NCI-H446 treated with DMSO at 0.1 percent for 48 hours (cell line): ENCODE measurements around the gene IKZF3.
A peak's percentile ranks its signal among the peaks of the same experiment; 100 is the strongest.
"Not testable (repeated sequence)": the region's sequence is repeated elsewhere in the genome, so short reads cannot be mapped to it uniquely, and the experiment has no call there.

ENCODE experiments used
- DNase-seq: peaks from one replicate; lab custom pipeline; 2025; lab: John Stamatoyannopoulos, UW

IKZF3 gene

DNA sequence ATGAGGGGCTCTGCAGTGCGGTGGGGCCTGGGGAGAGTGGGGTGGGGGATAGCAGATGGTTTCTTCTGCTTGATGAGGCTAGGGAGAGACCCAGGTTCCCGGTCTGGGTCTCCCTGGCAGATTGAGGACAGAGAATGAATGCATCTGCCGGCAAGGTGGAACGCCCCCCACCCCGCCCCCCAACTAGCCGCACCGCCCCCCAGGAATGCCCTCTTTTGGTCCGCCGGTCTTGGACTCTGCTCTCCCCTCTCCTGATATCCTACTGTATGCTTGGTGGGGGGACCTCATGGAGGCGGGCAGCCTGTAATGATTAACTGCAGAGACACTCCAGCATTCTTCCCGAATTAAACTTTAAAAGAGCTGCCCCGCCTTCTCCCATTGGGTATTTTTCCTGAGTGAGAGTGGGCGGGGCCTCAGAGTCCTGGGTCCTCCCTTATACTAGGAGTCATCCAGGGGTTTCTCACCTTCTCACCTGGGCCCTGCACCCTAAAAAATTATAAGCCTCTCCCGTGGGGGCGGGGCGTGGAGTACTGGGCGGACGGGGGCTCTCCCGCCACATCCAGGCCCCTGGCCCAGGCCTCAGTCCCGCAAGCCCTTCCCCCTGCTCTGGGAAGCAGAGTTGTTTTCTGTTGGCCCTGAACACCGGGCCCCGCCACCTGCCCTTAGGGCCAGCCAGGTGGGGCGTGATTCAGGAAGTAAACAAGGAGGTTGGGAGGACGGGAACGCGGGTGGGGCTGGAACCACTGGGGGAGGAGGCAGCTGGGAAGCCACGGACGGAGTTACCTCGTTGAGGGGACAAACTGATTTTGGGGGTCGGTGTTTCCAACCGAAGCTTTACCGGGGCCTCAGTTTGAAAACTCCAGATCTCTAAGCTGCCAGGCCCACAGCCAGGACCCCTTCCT is 124.9 kb downstream of the IKZF3 start:
- DNase-seq: no peak

DNA sequence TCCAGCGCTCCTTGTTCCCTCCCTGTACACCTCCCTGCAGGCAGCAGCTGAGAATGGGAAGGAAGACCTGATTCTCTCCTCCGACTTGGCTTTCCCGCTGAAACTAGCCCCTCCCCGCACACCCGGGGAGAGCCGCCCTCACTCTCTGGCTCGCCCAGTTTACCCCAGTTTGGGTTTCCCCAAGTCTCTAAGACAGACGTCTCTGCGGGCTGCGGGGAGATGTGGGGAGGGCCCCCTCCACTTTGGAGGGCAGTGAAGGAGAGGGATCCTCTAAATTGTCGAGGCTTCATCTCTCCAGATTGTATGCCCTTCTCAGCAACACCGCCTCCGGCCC is 125.6 kb downstream of the IKZF3 start:
- DNase-seq: no peak

DNA sequence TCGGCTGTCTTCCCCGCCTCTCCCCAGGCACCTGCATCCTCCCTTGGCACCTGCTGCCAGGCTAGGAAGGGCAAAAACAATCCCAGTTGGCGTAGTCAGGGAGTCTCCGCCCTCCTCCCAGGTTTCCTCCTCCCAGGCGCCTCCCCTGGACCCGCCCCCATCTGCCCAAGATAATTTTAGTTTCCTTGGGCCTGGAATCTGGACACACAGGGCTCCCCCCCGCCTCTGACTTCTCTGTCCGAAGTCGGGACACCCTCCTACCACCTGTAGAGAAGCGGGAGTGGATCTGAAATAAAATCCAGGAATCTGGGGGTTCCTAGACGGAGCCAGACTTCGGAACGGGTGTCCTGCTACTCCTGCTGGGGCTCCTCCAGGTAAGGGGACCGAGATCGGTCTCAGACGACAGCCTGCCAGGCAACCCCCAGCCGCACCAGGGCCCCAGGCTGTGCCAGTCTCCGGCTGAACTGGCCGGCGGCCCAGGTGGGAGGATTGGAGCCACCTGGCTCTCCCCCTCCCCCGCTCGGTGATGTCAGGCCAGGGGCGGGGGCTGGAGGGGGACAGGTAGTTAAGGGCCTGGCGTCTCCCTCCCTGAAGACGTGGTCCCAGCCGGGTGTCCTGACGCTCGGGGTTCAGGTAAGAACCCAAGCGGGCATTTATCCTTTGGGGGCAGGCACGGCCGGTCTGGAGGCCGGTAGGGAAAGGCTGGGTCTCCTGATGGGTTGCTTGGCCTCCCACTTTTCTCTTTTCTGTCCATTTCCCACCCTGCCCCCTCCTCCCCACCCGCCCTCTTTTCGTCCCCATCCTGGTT is 126.1 kb downstream of the IKZF3 start, which contains the start of gene GRB7:
TSS of gene GRB7 (plus strand) at position 179 of the 808 bp plus-strand sequence. CDS start 4,364 bp downstream, outside the sequence.
- no peak for DNase-seq

DNA sequence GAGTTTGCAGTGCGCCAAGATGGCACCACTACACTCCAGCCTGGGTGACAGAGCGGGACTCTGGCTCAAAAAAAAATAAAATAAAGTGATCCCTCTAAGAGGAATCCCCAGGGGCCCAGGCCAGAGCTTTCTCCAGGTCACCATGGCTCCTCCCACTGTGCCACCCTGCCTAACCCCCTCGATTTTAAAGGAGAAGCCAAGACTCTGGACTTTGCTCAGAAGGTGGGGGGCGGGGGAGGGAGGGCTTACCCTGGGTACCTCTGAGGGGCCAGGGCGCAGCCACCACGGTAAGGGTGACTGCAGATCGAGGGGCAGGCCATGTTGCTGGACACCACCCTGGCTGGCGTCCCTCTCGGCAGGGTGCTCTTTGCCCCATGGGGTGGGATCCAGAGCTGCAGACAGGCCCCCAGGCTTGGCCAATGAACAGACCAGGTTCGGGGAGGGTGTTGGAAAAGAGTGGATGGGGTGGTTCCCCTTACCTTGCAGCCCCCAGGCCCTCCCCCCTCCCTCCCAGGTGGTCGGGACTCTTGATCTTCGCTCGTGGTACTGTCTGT is 126.8 kb downstream of the IKZF3 start:
- no peak for DNase-seq

DNA sequence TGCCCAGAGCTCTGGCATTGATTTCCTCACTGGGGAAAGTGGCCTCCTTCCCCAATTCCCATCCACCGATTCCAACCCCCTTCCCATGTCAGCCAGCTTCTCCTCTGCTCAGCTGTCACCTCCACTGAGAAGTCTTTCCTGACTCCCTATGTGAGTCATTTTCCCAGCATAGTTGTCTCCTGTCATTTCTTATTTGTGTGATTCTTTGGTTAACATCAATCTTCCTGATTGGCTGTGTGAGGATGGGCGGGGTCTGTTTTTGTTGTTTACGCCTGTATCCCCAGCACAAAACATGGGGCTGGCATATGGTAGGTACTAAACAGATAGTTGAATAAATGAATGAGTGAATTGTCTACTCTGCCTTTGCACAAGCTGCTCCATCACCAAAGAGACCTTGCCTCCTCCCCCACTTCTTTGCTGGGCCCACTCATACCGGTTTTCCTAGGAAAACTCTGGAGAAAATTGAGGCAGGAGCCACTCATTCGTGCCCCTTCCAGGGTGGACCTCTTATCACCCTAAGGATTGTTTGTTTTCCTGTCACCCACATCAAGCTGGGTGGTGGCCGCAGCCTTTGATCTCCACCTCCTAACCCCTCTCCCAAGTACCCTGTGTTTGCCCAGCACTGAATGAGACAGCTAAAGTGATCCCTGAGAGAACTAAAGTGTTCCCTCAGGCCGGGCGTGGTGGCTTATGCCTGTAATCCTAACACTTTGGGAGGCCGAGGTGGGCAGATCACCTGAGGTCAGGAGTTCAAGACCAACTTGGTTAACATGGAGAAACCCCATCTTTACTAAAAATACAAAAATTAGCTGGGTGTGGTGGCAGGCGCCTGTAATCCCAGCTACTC is 127.6 kb downstream of the IKZF3 start:
- no peak for DNase-seq

DNA sequence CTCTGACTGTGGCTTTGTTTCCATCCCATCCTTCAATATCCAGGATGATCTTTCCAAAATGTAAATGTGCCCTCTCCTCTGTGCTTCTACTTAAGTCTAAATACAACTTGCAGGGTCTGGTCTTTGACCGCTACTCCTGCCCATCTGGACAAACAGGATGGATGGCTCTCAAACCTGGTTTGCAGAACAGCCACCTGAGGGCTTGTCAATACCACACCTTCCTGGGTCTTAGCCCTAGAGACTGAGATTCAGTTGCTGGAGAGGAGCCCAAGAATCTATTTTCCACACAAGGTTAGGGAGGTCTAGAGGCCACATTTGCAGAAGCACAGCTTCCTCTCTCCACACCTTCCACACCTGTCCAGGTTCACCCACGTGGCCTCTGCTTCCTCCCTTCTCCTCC is 128.2 kb downstream of the IKZF3 start:
- DNase-seq: no peak

DNA sequence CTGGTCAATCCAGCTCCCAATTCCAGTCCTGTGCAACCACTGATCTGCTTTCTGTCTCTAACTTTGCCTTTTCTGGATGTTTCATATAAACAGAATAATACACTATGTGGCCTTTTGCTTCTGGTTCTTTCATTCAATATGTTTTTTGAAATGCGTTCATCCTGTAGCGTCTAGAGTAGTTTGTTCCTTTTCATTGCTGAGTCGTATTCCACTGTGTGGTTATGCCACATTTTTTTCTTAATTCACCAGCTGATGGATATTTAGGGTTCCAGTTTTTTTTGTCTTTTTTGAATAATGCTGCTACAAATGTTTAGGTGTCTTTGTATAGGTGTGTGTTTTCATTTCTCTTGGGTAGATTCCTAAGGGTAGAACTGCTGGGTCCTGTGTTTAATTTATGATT is 131.5 kb downstream of the IKZF3 start:
- no peak for DNase-seq

DNA sequence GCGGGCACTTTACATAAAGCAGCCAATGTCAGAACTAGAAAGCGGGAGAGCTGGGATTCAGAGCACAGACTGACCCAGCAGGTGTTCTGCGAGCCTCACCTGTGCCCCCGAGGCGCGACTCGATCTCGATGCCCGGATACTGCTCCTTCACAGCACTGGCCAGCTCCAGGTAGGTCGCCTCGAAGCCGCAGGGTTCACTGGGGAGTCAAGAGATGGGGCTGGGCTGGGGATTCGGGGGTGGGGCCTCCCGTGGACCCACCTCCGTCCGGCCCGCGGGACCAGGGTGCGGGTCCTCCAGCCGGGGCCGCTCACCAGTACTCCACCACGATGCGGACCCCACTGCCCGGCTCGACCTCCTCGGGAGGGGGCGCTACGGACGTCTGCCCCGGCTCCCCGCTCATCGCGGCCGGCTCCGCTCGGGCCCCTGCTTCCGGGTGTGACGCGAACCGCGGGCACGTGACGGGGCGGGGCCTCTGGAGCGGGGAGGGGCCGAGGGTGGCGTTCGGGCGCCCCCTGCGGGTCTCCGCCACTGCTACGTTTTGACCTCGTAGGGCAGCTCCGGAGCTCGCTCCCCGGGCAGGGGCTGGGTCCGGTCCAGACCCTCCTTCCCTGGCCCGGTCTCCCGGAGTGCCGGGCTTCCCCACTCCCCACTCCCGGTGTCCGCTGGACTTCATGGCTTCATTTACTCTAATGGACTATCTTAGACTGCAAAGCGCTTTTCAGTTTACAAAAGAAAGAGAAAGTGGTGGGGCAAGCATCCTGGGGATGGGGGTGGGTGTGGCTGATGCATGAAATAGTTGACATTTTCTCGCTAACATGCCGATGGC is 133.8 kb downstream of the IKZF3 start, which contains the start of gene MIEN1:
TSS of gene MIEN1 (minus strand) at position 438 of the 827 bp plus-strand sequence. CDS start at position 401, 37 bp downstream.
- DNase-seq: peak; percentile 40

DNA sequence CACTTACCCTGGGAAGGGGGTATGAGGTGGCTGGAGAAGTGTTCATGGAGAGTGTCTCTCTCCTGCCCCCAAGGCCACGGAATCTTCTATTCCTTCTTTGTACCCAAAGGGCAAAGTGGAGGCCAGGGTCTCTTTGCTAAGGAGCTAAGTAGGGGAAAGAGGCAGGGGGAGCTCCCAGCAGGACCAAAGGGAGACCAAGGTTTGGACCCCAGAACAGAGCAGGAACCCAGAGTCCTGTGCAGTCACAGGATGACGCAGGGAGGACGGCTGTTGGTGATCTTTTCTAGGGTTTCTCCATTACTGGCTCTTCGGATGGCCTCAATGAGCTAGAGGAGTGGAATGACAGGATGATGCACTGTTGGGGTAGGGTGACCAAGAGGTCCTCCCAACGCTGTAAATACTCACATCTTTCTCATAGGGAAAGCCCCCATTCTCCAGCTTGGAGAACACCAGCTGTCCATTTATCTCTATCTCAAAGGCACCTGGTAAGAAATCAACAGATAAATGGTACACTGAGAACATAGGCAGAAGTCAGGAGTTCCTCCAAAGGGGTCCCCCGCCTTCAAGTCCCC is 134.7 kb downstream of the IKZF3 start:
- DNase-seq: no peak

DNA sequence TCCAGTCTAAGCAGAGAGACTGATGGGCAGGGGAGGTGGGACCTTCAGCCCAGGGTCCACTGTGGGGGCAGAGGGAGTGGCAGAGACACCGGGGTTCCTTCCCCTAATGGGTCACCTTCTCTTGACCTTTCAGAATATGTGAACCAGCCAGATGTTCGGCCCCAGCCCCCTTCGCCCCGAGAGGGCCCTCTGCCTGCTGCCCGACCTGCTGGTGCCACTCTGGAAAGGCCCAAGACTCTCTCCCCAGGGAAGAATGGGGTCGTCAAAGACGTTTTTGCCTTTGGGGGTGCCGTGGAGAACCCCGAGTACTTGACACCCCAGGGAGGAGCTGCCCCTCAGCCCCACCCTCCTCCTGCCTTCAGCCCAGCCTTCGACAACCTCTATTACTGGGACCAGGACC is 136.6 kb downstream of the IKZF3 start:
- DNase-seq: no peak

DNA sequence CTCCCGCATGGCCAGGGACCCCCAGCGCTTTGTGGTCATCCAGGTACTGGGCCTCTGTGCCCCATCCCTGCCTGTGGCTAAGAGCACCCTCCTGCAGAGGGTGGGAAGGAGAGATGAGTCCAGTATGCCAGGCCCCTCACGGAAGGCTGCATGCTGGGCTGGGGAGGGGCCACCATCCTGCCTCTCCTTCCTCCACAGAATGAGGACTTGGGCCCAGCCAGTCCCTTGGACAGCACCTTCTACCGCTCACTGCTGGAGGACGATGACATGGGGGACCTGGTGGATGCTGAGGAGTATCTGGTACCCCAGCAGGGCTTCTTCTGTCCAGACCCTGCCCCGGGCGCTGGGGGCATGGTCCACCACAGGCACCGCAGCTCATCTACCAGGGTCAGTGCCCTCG is 137.5 kb downstream of the IKZF3 start:
- DNase-seq: no peak

DNA sequence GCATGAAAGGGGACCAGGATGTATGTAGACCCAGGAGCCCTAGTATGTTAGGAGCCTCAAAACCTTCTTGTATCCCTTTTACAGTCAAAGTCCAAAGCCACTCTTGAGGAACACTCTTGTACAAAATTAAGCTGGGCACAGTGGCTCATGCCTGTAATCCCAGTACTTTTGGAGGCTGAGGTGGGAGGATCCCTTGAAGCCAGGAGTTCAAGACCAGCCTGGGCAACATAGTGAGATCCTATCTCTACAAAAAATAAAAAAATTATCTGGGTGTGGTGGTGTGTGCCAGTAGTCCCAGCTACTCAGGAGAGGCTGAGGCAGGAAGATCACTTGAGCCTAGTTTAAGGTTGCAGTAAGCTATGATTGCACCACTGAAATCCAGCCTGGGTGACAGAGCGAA is 138.2 kb downstream of the IKZF3 start:
- DNase-seq: not testable (repeated sequence)

DNA sequence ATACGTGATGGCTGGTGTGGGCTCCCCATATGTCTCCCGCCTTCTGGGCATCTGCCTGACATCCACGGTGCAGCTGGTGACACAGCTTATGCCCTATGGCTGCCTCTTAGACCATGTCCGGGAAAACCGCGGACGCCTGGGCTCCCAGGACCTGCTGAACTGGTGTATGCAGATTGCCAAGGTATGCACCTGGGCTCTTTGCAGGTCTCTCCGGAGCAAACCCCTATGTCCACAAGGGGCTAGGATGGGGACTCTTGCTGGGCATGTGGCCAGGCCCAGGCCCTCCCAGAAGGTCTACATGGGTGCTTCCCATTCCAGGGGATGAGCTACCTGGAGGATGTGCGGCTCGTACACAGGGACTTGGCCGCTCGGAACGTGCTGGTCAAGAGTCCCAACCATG is 139.4 kb downstream of the IKZF3 start:
- no peak for DNase-seq

DNA sequence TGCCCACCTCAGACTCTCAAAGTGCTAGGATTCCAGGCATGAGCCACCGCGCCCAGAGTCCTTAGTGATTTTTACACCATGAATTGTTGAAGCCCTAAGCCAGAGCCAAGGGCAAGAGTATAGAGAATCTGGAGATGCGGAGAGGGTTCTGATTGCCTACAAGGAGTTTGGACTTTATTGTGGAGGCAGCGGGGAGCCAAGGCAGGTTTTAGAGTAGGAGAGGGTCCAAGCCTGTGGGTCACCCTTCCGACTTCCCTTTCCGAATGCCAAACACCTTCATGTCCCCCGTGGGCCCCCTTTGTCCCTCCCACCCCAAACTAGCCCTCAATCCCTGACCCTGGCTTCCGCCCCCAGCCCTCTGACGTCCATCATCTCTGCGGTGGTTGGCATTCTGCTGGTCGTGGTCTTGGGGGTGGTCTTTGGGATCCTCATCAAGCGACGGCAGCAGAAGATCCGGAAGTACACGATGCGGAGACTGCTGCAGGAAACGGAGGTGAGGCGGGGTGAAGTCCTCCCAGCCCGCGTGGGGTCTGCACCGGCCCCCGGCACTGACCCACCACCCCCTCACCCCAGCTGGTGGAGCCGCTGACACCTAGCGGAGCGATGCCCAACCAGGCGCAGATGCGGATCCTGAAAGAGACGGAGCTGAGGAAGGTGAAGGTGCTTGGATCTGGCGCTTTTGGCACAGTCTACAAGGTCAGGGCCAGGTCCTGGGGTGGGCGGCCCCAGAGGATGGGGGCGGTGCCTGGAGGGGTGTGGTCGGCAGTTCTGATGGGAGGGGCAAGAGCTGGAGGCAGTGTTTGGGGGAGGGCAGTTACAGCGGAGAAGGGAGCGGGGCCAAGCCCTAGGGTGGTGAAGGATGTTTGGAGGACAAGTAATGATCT is 140.9 kb downstream of the IKZF3 start:
- DNase-seq: no peak

DNA sequence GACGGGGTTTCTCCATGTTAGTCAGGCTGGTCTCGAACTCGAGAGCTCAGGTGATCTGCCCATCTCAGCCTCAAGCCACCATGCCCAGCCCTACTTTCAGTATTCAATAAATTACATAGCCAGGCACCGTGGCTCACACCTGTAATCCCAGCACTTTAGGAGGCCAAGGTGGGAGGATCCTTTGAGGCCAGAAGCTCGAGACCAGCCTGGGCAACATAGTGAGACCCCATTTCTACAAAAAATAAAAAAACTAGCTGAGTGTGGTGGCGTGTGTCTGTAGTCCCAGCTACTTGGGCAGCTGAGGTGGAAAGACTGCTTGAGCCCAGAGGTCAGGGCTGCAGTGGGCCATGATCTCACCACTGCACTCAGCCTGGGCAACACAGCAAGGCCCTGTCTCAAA is 142.0 kb downstream of the IKZF3 start:
- no peak for DNase-seq

DNA sequence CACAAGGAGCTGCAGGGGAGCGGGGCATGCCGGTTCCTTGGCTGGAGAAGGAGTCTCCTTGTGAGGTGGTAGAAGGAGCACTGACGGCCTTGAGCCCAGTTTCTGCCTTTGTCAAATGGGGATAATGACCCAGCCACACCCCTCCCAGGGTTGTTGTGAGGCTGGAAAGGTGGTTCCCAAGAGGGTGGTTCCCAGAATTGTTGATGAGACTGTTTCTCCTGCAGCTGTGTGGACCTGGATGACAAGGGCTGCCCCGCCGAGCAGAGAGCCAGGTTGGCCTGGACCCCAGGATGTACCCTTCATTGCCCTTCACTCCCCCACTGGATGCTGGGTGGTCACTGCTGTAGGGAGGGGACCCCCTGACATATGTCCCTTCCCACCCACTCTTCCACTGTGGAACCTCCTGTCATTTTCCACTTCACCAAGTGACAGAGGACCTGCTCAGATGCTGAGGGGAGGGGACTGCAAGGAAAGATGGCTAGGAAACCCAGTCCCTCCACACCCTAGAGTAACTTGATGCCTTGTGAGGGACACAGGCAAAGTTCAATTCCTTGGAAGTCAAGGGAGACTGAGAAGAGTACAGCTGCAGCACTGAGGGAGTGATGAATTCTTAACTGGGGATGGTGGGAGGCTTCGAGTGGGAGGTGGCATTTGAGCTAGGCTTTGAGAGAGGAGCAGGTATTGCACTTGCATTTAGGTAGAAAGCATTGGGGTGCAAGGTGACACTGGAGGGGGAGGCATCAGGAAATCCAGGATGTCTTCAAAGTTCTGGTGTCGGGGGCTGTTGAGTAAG is 144.4 kb downstream of the IKZF3 start:
- DNase-seq: no peak

DNA sequence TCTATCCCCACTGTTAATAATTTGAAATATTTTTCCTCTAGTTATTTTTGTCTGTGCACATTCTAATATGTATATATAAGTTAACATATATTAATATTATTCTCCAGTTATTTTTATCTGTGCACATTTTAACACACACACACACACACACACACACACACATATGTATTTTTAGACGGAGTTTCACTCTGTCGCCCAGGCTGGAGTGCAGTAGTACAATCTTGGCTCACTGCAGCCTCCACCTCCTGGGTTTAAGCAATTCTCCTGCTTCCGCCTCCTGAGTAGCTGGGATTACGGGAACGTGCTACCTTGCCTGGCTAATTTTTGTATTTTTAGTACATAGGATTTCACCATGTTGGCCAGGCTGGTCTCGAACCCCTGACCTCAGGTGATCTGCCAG is 146.5 kb downstream of the IKZF3 start:
- no peak for DNase-seq

DNA sequence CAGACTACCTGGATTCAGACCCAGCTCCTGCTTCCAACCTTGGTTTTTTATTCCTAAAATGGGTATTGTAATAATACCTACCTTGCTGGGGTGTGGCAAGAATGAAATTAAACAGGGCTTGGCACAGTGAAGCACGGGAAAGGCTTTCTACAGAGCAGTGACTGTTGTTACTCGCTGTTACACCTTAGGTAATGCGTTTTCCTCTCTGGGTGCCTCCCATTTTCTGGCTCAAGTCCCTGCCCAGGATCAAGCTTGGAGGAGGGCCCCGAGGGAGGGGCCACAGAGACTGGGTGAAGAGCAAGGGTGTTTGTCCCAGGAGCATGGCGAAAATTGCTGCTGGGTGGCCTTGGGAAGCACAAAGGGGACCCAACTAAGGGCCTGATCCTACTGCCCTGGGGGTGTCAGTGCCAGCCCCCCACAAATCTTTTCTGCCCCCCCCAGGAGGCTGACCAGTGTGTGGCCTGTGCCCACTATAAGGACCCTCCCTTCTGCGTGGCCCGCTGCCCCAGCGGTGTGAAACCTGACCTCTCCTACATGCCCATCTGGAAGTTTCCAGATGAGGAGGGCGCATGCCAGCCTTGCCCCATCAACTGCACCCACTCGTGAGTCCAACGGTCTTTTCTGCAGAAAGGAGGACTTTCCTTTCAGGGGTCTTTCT is 147.1 kb downstream of the IKZF3 start:
- DNase-seq: no peak
